ENCODE data around the gene NINL.

GRCh38 chr20:25418776-25419175, 166.6 kb downstream of the NINL start:
- TF ChIP-seq, protein P1, sequence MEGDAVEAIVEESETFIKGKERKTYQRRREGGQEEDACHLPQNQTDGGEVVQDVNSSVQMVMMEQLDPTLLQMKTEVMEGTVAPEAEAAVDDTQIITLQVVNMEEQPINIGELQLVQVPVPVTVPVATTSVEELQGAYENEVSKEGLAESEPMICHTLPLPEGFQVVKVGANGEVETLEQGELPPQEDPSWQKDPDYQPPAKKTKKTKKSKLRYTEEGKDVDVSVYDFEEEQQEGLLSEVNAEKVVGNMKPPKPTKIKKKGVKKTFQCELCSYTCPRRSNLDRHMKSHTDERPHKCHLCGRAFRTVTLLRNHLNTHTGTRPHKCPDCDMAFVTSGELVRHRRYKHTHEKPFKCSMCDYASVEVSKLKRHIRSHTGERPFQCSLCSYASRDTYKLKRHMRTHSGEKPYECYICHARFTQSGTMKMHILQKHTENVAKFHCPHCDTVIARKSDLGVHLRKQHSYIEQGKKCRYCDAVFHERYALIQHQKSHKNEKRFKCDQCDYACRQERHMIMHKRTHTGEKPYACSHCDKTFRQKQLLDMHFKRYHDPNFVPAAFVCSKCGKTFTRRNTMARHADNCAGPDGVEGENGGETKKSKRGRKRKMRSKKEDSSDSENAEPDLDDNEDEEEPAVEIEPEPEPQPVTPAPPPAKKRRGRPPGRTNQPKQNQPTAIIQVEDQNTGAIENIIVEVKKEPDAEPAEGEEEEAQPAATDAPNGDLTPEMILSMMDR (IDR thresholded peaks at IDR 0.05) = no peak
- TF ChIP-seq POLR2A (IDR thresholded peaks at IDR 0.05) = no peak
